T follicular helper cell (primary cell): Measurements from ENCODE around the gene TYW1.
"Not testable (repeated sequence)": the region's sequence is repeated elsewhere in the genome, so short reads cannot be mapped to it uniquely, and the experiment has no call there.

ENCODE experiments used
- DNase-seq: peaks from one replicate; pipeline ENCODE4 v3.0.0-alpha.2; 2020; ENCODE audit warnings: low read depth
- total RNA-seq, 2 experiments: gene quantifications; one replicate each; lab custom pipeline; 2026; lab: John Stamatoyannopoulos, UW

The TYW1 gene, protein sequence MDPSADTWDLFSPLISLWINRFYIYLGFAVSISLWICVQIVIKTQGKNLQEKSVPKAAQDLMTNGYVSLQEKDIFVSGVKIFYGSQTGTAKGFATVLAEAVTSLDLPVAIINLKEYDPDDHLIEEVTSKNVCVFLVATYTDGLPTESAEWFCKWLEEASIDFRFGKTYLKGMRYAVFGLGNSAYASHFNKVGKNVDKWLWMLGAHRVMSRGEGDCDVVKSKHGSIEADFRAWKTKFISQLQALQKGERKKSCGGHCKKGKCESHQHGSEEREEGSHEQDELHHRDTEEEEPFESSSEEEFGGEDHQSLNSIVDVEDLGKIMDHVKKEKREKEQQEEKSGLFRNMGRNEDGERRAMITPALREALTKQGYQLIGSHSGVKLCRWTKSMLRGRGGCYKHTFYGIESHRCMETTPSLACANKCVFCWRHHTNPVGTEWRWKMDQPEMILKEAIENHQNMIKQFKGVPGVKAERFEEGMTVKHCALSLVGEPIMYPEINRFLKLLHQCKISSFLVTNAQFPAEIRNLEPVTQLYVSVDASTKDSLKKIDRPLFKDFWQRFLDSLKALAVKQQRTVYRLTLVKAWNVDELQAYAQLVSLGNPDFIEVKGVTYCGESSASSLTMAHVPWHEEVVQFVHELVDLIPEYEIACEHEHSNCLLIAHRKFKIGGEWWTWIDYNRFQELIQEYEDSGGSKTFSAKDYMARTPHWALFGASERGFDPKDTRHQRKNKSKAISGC
- total RNA-seq, result 50.7 to 77.6 reads per million in 2 experiments

DNA sequence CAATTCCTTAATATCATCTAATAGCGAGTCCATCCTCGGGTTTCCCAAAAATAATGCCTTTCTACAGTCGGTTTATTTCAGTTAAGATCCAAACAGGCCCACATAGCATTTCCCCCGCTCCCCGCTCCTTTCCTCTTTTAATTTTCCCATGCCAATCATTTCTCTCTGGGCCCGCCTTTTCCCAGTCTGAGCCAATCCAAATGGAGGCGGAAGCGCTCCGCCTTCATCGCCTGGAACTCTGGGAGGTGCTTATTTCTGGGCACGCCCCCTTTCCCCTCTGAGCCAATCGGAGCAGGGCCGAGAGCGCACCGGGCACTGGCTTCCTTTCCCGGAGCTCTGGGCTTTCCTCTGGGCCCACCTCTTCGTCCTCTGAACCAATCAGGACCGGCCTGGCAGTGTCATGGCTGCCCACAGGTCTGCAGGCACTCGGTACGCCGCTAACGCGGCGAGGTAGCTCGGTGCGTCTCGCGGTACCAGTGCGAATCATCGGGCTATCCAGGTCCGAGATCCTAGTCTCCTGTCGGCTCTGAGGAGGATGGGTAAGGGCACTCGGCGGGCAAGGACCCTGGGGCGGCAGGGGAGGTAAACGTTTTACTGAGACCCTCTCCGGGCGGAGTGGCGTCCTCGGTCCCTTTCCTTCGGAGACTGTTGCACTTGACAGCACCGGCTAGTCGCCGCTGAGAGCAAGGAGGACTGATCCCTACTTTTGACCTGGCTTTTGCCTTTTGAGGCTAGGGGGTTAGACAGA lies at the start of gene TYW1:
TSS of gene TYW1 (plus strand) at position 390 of the 748 bp plus-strand sequence. CDS start at position 536, 146 bp downstream.
- peak; percentile 97 for DNase-seq

DNA sequence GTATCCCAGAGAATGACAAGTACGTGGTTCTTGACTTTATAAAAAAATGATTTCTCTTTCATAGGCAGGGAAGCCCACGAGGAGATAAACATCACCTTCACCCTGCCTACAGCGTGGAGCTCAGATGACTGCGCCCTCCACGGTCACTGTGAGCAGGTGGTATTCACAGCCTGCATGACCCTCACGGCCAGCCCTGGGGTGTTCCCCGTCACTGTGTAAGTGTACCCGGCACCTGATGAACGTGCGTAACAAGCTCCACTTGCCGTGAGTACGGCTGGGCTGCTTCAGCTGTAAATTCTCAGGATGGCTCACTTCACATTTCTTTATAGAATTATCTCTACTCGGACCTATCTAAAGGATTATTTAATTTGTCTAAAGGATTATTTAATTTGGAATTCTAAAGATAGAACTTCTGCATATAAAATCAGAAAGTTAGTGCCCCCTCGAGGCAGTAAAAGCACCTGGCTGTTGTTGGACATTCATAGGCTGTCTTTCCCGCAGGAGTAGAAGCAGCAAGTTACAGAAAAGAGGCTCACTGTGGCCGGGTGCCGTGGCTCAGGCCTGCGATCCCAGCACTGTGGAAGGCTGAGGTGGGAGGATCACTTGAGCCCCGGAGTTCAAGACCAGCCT lies 48.0 kb upstream of the TYW1 start:
- DNase-seq, result no peak

DNA sequence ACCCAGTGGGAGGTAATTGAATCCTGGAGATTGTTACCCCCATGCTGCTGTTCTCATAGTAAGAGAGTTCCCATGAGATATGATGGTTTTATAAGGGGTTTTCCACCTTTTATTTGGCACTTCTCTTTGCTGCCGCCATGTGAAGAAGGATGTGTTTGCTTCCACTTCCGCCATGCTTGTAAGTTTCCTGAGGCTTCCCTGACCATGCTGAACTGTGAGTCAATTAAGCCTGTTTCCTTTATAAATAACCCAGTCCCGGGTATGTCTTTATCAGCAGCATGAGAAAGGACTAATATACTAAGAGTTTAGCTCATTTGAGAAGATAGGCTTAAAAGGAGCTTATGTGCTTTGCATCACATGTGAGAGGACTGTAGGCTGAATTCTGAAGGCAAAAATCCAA lies 46.3 kb upstream of the TYW1 start:
- no peak for DNase-seq

DNA sequence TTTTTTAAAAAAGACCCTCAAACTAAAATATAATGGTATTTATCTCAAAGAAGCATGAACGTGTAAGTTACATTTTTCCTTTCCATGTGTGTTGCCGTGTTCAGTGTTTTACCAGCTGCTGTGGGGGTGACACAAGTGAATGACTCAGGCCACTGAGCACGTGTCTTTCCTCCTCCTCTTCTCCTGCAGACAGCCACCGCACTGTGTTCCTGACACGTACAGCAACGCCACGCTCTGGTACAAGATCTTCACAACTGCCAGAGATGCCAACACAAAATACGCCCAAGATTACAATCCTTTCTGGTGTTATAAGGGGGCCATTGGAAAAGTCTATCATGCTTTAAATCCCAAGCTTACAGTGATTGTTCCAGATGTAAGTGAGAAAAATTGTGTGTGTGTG lies 45.9 kb upstream of the TYW1 start:
- DNase-seq, result no peak

DNA sequence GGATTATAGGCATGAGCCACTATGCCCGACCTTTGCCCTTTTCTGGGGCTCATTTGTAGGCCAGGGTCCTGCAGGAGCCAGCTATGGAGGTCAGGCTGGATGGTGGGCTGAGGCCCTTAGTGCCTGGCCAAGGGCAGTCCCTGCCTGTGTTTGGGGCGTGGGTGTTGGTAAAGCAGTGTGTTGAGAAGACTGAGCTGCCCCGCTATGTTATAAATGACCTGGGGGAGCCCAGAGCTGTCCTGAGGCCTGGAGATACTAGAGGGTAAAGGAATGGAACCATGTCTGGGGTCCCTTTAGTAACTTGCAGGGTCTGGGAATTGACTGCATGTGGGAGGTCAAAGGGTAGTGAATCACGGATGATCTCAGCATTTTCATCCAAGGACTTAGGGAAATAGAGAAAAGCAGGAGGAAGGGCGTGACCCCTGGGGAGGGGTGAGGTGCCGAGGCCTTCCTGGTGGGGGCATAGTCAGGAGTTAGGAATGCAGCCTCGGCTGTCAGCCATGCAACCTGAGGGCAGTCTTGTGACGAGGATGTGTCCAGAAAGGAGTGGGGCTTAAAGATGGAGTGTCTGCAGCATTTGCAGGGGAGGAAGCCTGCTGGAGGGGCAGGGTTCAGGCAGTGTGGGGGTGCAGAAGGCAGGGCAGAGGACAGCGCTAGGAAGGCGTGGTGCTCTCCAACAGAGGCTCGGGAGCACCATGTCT lies 44.1 kb upstream of the TYW1 start:
- no peak for DNase-seq

DNA sequence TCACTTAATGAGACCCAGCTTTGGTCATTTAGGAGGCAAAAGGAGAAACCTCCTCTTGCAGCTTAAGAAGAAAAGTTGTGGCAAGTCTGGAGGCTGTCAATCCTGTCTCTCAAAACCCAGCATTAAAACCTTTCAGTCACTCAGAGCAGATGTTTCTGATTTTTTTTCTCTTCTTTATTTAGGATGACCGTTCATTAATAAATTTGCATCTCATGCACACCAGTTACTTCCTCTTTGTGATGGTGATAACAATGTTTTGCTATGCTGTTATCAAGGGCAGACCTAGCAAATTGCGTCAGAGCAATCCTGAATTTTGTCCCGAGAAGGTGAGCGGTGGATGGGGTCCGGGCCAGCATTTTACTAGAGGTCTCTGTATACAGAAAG lies 43.6 kb upstream of the TYW1 start:
- no peak for DNase-seq

DNA sequence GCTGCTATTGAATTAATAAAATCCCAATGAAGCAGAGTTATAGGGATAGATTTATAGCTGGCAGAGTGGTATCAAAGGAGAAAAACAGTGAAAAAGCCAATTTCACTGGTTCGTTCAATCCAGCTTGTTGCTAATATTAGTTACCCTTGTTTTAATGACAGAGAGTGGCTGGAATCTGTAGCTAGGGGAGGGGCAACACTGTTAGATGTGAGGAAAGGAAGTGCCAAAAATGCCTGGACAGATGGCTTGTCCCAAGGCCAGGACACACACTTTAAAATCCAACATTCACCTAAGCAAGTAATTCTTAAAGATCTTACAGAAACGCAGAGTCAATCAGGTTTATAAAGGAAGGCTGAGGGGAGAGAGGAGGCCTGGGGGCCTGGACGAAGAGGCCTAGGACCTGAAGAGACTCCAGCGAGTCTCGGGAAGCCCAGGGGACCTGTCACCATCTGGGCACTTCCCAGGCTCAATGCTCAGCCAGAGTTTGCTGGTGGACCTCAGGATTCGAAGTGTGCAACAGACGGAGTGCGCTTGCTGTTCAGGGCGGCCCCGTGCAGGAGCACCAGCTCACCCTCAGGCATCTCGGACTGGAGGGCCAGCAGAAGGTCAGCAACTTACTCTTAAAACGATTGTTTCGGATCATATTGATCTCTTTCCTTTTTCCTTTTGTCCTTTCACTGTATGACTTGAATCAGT lies 38.9 kb upstream of the TYW1 start:
- DNase-seq, result no peak

DNA sequence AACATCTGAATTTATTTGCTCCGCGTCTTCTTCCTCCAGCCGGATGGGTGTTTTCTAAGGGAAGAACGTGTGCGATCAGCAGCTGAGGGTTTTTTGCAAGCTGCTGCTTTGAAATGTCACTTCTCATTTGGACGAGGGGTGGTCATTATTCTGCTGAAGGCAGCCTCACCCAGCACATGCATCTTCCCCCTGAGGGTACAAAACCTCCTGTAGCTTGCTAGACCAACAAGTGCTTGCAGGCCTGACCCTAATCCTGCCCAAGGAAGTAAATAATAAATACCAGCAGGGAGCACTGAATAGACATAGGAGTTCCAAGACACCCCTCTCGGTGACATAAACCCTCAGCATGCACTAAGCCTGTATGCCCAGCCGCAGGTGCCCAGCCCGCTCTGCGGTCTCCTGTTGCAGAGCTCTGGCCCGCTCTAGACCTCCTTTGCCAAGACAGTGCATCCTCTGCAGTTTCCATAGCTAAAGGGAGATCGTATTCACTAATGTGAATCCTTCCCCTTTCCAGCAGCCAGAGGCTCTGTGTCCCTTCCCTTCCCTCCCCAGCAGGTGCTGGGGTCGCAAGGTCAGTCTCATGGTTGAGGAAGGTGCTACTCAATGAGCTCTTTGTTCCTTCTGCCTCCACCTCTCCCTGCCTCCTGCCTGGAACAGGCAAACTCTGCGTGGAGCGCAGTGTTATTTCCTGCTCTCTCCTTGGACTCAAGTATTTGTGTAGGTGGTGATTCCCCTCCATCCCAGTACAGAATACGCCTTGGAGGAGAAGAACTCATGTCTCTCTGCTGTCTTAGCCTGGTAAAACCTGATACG lies 37.9 kb upstream of the TYW1 start:
- DNase-seq, result no peak

DNA sequence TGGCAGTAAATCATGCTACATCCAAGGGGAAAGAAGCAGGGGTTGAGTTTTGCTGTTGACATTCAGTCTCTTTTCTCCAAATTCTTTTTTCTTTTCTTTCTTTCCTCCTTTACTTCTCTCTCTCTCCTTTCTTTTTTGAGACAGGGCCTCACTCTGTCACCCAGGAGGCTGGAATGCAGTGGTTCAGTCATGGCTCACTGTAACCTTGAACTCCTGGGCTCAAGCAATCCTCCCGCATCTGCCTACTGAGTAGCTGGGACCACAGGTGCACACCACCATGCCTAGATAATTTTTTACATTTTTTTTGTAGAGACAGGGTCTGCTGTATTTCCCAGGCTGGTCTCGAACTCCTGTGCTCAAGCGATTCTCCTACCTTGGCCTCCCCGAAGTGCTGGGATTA lies 36.4 kb upstream of the TYW1 start:
- no peak for DNase-seq

DNA sequence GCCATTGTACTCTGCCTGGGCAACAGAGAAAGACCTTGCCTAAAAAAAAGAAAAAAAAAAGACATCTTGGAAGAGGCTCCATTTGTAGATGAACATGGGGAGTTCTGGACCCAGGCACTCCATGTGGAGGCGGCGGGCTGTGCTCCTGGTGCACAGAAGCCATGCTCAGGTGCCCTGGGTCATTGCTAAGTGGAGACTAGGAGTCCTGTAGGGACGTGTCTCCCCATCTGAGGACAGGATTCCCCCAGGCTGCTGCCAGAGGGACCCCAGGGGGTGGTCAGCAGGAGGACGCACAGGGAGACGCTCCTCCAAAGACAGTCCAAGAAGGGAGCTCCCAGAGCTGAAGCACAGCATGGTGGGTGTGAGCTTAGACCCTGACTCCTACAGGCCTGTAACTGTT lies 35.5 kb upstream of the TYW1 start:
- no peak for DNase-seq

DNA sequence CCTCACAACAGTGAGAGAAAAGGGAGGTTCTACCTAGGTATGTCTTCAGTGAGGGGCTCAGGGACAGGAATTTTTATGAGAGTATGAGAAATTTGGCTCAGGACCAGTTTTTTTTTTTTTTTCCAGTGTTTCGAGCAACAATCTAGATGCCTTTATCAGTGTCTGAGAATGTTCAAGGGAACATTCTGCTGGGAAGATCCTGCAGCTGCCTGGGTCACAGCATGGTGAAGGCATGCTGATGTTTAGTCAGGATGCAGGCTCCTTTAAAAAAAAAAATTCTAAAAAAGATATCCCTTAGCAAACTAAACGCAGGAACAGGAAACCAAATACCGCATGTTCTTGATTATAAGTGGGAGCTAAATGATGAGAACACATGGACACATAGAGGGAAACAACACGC lies 32.2 kb upstream of the TYW1 start:
- DNase-seq, result no peak

DNA sequence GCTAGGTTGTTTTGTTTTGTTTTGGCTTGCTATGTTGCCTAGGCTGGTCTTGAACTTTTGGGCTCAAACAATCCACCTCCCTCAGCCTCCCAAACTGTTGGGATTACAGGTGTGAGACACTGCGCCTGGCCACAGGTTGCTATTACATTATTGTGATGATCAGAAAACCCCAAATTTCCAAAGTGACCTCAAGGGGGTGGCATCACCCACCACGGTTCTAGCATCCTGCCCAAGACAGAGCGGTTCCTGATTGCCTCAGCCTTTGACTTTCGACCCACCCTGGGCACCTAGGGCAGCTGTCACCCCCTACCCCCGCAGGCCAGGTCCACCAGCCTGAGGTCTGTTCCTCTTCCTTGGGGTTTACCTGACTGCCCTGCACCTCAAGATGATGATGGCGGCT lies 29.6 kb upstream of the TYW1 start:
- no peak for DNase-seq

DNA sequence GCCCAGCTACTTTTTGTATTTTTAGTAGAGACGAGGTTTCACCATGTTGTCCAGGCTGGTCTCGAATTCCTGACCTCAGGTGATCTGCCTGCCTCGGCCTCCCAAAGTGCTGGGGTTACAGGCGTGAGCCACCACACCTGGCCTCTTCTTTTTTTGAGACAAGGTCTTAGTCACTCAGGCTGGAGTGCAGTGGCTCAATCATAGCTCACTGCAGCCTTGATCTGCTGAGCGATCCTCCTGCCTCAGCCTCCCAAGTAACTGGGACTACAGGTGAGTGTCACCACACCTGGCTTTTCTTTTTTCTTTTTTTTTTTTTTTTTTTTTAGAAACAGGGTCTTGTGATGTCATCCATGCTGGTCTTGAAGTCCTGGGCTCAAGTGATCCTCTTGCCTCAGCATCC lies 27.6 kb upstream of the TYW1 start:
- DNase-seq, result not testable (repeated sequence)

DNA sequence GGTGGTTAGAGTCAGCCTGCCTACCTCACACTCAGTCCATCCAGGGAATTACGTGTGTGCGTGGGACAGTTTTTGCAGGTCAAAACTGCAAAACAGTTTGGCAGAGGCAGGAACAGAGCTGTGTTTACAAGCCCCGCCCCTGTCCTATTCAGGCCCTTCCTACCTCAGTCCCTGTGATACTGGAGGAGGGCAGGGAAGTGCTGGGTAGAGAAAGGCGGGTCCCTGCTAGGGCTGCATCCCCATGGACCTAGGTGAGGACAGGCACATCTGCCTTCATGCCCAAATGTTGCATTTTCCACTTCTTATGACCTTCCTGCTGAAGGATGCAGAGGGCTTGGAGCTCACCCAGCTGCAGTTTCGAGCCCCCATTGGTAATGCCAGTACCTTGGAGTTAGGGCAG lies 26.3 kb upstream of the TYW1 start:
- DNase-seq, result no peak

DNA sequence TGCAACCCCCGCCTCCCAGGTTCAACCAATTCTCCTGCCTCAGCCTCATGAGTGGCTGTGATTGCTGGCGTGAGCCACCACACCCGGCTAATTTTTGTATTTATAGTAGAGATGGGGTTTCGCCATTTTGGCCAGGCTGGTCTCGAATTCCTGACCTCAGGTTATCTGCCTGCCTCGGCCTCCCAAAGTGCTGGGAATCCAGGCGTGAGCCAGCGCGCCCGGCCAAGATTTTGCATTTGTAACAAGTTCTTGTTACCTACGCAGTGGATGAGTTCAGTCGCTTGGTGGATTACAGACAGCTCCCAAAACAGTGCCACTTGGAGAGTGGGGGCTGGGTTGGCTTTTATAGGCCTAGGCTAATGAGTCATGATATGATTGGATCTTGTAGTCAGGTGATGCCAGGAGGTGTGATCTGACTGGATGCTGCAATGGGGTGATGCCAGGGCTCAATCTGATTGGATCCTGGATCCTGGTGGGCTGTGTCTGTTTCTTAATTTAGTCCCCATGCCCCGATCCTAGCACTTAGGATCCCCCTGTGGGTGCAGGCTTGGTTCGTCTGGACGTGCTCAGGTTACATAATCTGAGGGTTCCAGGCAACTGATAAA lies 21.5 kb upstream of the TYW1 start:
- DNase-seq, result no peak

DNA sequence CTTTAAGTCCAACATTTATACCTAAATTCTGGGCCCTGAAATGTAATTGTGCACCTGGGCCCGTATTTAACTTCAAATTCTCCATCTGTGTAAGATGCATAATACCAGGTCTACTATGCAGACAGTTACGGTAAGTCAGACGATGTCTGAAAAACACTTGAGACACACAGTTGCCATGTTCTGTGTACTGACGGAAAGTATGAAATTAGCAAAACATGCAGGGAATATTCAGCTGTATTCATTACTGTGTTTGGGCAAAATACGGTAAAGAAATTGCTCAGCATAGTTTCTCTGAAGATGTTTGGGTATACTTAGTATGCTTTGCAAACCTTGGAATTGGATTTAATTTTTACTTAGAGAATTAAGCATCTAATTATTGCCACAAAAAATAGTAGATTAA lies 18.3 kb upstream of the TYW1 start:
- DNase-seq, result not testable (repeated sequence)

DNA sequence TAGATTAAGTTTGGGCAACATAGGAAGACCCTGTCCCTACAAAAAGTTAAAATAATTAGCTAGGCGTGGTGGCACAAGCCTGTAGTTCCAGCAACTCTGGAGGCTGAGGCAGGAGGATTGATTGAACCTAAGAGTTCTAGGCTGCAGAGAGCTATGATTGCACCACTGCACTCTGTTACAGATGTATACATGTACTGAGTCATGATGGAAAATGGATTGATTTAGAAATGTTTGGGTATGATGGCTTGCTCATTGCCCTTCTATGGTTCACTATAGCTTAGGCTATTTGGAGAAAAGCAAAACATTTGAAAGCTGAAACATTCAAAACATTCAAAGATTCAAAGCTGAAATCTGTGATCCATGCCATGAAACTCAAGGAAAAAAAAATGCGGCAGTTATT lies 17.6 kb upstream of the TYW1 start:
- DNase-seq, result not testable (repeated sequence)

DNA sequence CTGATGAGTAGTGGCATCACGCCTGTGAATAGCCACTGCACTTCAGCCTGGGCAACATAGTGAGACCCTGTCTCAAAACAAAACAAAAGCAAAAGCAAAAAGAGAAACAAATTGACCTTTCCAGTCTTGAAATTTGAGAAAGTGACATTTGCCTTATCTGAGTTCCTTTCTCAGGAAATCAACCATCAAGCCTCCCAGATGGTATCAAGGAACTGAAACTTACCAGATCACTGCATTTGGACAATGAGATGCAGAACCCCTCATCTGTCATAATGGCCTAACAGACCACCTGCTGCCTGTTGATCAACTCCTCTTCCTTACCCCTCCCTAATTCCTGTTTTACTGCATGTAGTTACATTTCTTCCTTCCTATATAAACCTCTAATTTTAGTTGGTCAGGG lies 16.3 kb upstream of the TYW1 start:
- not testable (repeated sequence) for DNase-seq

DNA sequence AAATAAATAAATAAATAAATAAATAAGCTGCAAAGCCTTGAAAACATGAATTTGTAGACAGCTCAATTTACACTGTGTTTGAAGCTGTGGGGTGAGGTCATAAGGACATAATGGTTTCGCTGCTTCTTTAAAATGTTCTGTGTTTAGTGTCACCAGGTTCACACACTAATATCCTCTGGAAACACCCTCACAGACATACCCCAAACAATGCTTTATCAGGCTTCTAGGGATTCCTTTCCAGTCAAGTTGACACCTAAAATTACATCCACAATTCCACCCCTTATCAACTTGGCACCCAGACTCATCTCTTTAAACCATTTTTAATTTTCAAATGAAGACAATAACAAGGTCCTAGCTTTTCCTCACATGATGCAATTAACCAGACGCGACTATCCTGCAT lies 7.1 kb upstream of the TYW1 start:
- not testable (repeated sequence) for DNase-seq

DNA sequence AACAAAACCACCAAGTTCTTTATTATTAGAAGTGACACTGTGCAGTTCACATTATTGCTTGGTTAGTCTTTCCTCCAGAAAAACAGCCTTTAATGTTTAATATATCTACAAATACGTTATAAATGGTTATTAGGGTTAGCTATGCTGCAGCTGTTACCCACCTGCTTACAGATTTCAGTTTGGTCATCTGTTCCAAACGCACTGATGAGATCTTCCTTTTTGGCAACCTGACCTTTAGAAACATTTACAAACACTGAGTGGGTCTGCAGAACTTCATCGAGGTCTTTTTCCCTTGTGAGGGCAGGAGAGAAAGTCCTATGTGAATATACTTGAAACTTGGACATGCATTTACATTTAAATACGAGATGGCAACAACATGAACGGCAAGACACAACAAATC lies 2.6 kb upstream of the TYW1 start:
- DNase-seq, result not testable (repeated sequence)
